ENCODE results near the gene L3MBTL3. TPM values are rescaled to one million over a fixed set of nuclear protein-coding genes. Genes with fewer than 3 reads are reported as not detected.
"Not testable (repeated sequence)": the region's sequence is repeated elsewhere in the genome, so short reads cannot be mapped to it uniquely, and the experiment has no call there.

L3MBTL3 gene
- total RNA-seq, 4 donors from 2014 or later, result 3.1 to 6.7 (median 3.6) TPM

GRCh38 chr6:130163266-130163665 is 144.9 kb downstream of the L3MBTL3 start:
- Histone ChIP-seq H3K36me3 (no peaks in the 10 kb centered on the region), H3K27me3 (no peaks in the 10 kb centered on the region), H3K9me3 (no peaks in the 10 kb centered on the region), H3K27ac (replicated peaks in 1 of 4) (no peak overlapping the region), H3K4me3 (no peak overlapping the region), H3K4me1 (no peaks in the 10 kb centered on the region)
- no peak for TF ChIP-seq EP300 (IDR thresholded peaks at IDR 0.05)
- no peak for TF ChIP-seq POLR2A (IDR thresholded peaks at IDR 0.05; ENCODE audit: low read depth)
- TF ChIP-seq CTCF (IDR thresholded peaks at IDR 0.05), result no peak
- TF ChIP-seq POLR2AphosphoS5 (IDR thresholded peaks at IDR 0.05), result no peak
- DNase-seq (ENCODE audit: extremely low spot score), result no peak
- WGBS, result 100% methylated on average over 2 of the region's 2 CpGs
- intact Hi-C loops (cut with DNase I), result no loop called here

- H3K4me1 ChIP-seq, result no peaks in the 10 kb centered on the region
- intact Hi-C loops (cut with DNase I), result no loop called here
- DNase-seq (ENCODE audit: extremely low spot score), result no peak
- no peaks in the 10 kb centered on the region for H3K27me3 ChIP-seq
- no peak overlapping the region for H3K4me3 ChIP-seq
- H3K9me3 ChIP-seq, result no peaks in the 10 kb centered on the region
- WGBS, result 73% methylated on average over 4 of the region's 4 CpGs
- no peak overlapping the region for H3K27ac ChIP-seq (replicated peaks in 1 of 4)
- TF ChIP-seq POLR2AphosphoS5 (IDR thresholded peaks at IDR 0.05), result no peak
- no peak for TF ChIP-seq POLR2A (IDR thresholded peaks at IDR 0.05; ENCODE audit: low read depth)
- TF ChIP-seq EP300 (IDR thresholded peaks at IDR 0.05), result no peak
- TF ChIP-seq CTCF (IDR thresholded peaks at IDR 0.05), result no peak
- H3K36me3 ChIP-seq, result no peaks in the 10 kb centered on the region
These were observed 145.9 kb downstream of the L3MBTL3 start for GRCh38 chr6:130164251-130164650.

- 78% methylated on average over 5 of the region's 5 CpGs for WGBS
- Histone ChIP-seq H3K27me3 (no peaks in the 10 kb centered on the region), H3K9me3 (peaks cover 0 to 5% (median 0%) of the 10 kb centered on the region in 4 donors), H3K4me1 (no peaks in the 10 kb centered on the region), H3K4me3 (no peak overlapping the region), H3K36me3 (no peaks in the 10 kb centered on the region), H3K27ac (replicated peaks in 1 of 4) (no peak overlapping the region)
- TF ChIP-seq POLR2AphosphoS5 (IDR thresholded peaks at IDR 0.05) (no peak), CTCF (IDR thresholded peaks at IDR 0.05) (no peak), EP300 (IDR thresholded peaks at IDR 0.05) (no peak), POLR2A (IDR thresholded peaks at IDR 0.05; ENCODE audit: low read depth) (no peak)
- no peak for DNase-seq (ENCODE audit: extremely low spot score)
- intact Hi-C loops (cut with DNase I), result no loop called here
These were observed 149.3 kb downstream of the L3MBTL3 start for GRCh38 chr6:130167655-130168054.

GRCh38 chr6:130170160-130170559 is 151.8 kb downstream of the L3MBTL3 start:
- WGBS, result 82% methylated on average over 4 of the region's 4 CpGs
- intact Hi-C loops (cut with DNase I); H3K9me3 ChIP-seq: not testable (repeated sequence)

GRCh38 chr6:130173377-130174004 is 155.1 kb downstream of the L3MBTL3 start:
- intact Hi-C loops (cut with DNase I); H3K27ac ChIP-seq (replicated peaks in 1 of 4); H3K4me3 ChIP-seq; H3K36me3 ChIP-seq; H3K27me3 ChIP-seq; DNase-seq (ENCODE audit: extremely low spot score); H3K4me1 ChIP-seq; H3K9me3 ChIP-seq: not testable (repeated sequence)
- WGBS, result 68% methylated on average over 4 of the region's 4 CpGs

More at GRCh38 chr6:130170160-130170559, 151.8 kb downstream of the L3MBTL3 start:
- not testable (repeated sequence) for H3K4me3 ChIP-seq; H3K27ac ChIP-seq (replicated peaks in 1 of 4); H3K27me3 ChIP-seq; H3K36me3 ChIP-seq; H3K4me1 ChIP-seq; DNase-seq (ENCODE audit: extremely low spot score)

- no peak for DNase-seq (ENCODE audit: extremely low spot score)
- Histone ChIP-seq H3K4me1 (no peaks in the 10 kb centered on the region), H3K27ac (replicated peaks in 1 of 4) (no peak overlapping the region), H3K27me3 (no peaks in the 10 kb centered on the region), H3K36me3 (no peaks in the 10 kb centered on the region), H3K9me3 (peaks cover 0 to 5% (median 0%) of the 10 kb centered on the region in 4 donors), H3K4me3 (no peak overlapping the region)
- intact Hi-C loops (cut with DNase I), result no loop called here
- WGBS, result 100% methylated on average over 1 of the region's 1 CpG
- TF ChIP-seq POLR2AphosphoS5 (IDR thresholded peaks at IDR 0.05), result no peak
- TF ChIP-seq CTCF (IDR thresholded peaks at IDR 0.05), result no peak
- no peak for TF ChIP-seq EP300 (IDR thresholded peaks at IDR 0.05)
- TF ChIP-seq POLR2A (IDR thresholded peaks at IDR 0.05; ENCODE audit: low read depth), result no peak
These were observed 158.0 kb downstream of the L3MBTL3 start for GRCh38 chr6:130176378-130176777.

Data from esophagus muscularis mucosa (tissue), 4 donors.